ENCODE results near the gene OSBPL3. TPM values are rescaled to one million over a fixed set of nuclear protein-coding genes. Genes with fewer than 3 reads are reported as not detected.

The OSBPL3 gene
- total and polyA plus RNA-seq, 2 donors (not counting 1 experiment from before 2014, with no cell fraction given) = 13.5 to 67.6 TPM

GRCh38 chr7:24932389-24932788 lies 47.6 kb downstream of the OSBPL3 start:
- no peaks in the 10 kb centered on the region for H4K20me1 ChIP-seq (ENCODE audit: control insufficient read depth, insufficient read depth, low read length, poor library complexity, severe bottlenecking)
- Mint-ChIP-seq H3K4me1 (peaks cover 51% of the 10 kb centered on the region), H3K9me3 (ENCODE audit: insufficient read depth) (no peaks in the 10 kb centered on the region), H3K27me3 (no peaks in the 10 kb centered on the region), H3K4me3 (peak overlapping the region; percentile 67), H3K27ac (no peak overlapping the region)
- H3K4me1 ChIP-seq (ENCODE audit: control insufficient read depth in 2 of 2, insufficient read depth in 2 of 2, low read length in 2 of 2) = peaks cover 19 to 30% of the 10 kb centered on the region in 2 donors
- POLR2A ChIA-PET = no interaction called here
- H3K27ac ChIP-seq (ENCODE audit: low read length in 2 of 2) = no peak overlapping the region
- no peaks in the 10 kb centered on the region for H3K36me3 ChIP-seq (replicated peaks in 1 of 2; ENCODE audit: control extremely low read depth in 1 of 2, control insufficient read depth in 1 of 2, extremely low read depth in 1 of 2, insufficient read depth in 2 of 2, low read length in 1 of 2)
- peak overlapping the region; percentile 66 for H3K4me2 ChIP-seq (replicated peaks; ENCODE audit: low read depth, low read length, poor library complexity, severe bottlenecking)
- H3K9me3 ChIP-seq (ENCODE audit: control extremely low read depth in 1 of 3, control insufficient read depth in 2 of 3, insufficient read depth in 1 of 3, low read length in 2 of 3) = no peaks in the 10 kb centered on the region
- H3K79me2 ChIP-seq (ENCODE audit: control insufficient read depth, insufficient read depth, low read length) = peaks cover 44% of the 10 kb centered on the region
- H3K9ac ChIP-seq (ENCODE audit: low read length) = peak overlapping the region; percentile 23
- H3K4me3 ChIP-seq (ENCODE audit: control extremely low read depth in 1 of 5, extremely low read depth in 1 of 5, insufficient read depth in 1 of 5, low read depth in 2 of 5, low read length in 4 of 5) = peak overlapping the region in 2 of 5 experiments; percentile 3 to 37
- 86% methylated on average over 3 of the region's 3 CpGs for WGBS (ENCODE audit: insufficient coverage)
- no peak for DNase-seq
- intact Hi-C loops (cut with micrococcal nuclease) = no loop called here
- ATAC-seq (ENCODE audit: low read depth) = no peak
- CTCF ChIA-PET = interaction anchor here (0.6 kb wide), 1 partner anchor 10 kb away, joined by 3 read pairs; no protein-coding TSS in a partner anchor
- no peak overlapping the region for H2AFZ ChIP-seq (ENCODE audit: insufficient read depth, low read depth, low read length, poor library complexity, severe bottlenecking)
- TF ChIP-seq CTCF (IDR thresholded peaks at IDR 0.05) (no peak), EZH2 (IDR thresholded peaks at IDR 0.05; ENCODE audit: borderline replicate concordance, insufficient read depth, low read depth, low read length, poor library complexity, severe bottlenecking) (no peak)
- no peaks in the 10 kb centered on the region for H3K27me3 ChIP-seq (replicated peaks in 1 of 4; ENCODE audit: control extremely low read depth in 1 of 4, control insufficient read depth in 3 of 4, insufficient read depth in 4 of 4, low read length in 3 of 4)

- H3K4me3 ChIP-seq (ENCODE audit: control extremely low read depth in 1 of 5, extremely low read depth in 1 of 5, insufficient read depth in 1 of 5, low read depth in 2 of 5, low read length in 4 of 5) = no peak overlapping the region
- no peak overlapping the region for H3K9ac ChIP-seq (ENCODE audit: low read length)
- intact Hi-C loops (cut with micrococcal nuclease) = no loop called here
- H2AFZ ChIP-seq (ENCODE audit: insufficient read depth, low read depth, low read length, poor library complexity, severe bottlenecking) = no peak overlapping the region
- no peaks in the 10 kb centered on the region for H3K9me3 ChIP-seq (ENCODE audit: control extremely low read depth in 1 of 3, control insufficient read depth in 2 of 3, insufficient read depth in 1 of 3, low read length in 2 of 3)
- Mint-ChIP-seq H3K27me3 (no peaks in the 10 kb centered on the region), H3K4me3 (no peak overlapping the region), H3K9me3 (ENCODE audit: insufficient read depth) (no peaks in the 10 kb centered on the region), H3K4me1 (peaks cover 50% of the 10 kb centered on the region), H3K27ac (no peak overlapping the region)
- H3K27me3 ChIP-seq (replicated peaks in 1 of 4; ENCODE audit: control extremely low read depth in 1 of 4, control insufficient read depth in 3 of 4, insufficient read depth in 4 of 4, low read length in 3 of 4) = no peaks in the 10 kb centered on the region
- no peaks in the 10 kb centered on the region for H4K20me1 ChIP-seq (ENCODE audit: control insufficient read depth, insufficient read depth, low read length, poor library complexity, severe bottlenecking)
- H3K79me2 ChIP-seq (ENCODE audit: control insufficient read depth, insufficient read depth, low read length) = peaks cover 40% of the 10 kb centered on the region
- ChIA-PET POLR2A (no interaction called here), CTCF (no interaction called here)
- ATAC-seq (ENCODE audit: low read depth) (no peak), DNase-seq (no peak)
- H3K4me2 ChIP-seq (replicated peaks; ENCODE audit: low read depth, low read length, poor library complexity, severe bottlenecking) = no peak overlapping the region
- no CpG with 5 or more reads among the region's 3 CpGs for WGBS (ENCODE audit: insufficient coverage)
- no peaks in the 10 kb centered on the region for H3K36me3 ChIP-seq (replicated peaks in 1 of 2; ENCODE audit: control extremely low read depth in 1 of 2, control insufficient read depth in 1 of 2, extremely low read depth in 1 of 2, insufficient read depth in 2 of 2, low read length in 1 of 2)
- no peak overlapping the region for H3K27ac ChIP-seq (ENCODE audit: low read length in 2 of 2)
- H3K4me1 ChIP-seq (ENCODE audit: control insufficient read depth in 2 of 2, insufficient read depth in 2 of 2, low read length in 2 of 2) = peaks cover 19 to 30% of the 10 kb centered on the region in 2 donors
- no peak for TF ChIP-seq CTCF (IDR thresholded peaks at IDR 0.05)
- no peak for TF ChIP-seq EZH2 (IDR thresholded peaks at IDR 0.05; ENCODE audit: borderline replicate concordance, insufficient read depth, low read depth, low read length, poor library complexity, severe bottlenecking)
Measured at GRCh38 chr7:24931844-24932243, 48.1 kb downstream of the OSBPL3 start.

Data from B cell (primary cell).